GM21528 (cell line): Measurements from ENCODE around the gene CXCL9.
"Not testable (repeated sequence)": the region's sequence is repeated elsewhere in the genome, so short reads cannot be mapped to it uniquely, and the experiment has no call there.

Experiments used
- ATAC-seq: cut with Tn5 transposase; IDR thresholded peaks from one replicate; pipeline ENCODE4 v1.9.1; 2021; ENCODE audit warnings: mild to moderate bottlenecking, moderate library complexity; ENCODE audit not compliant: unreplicated experiment, low FRiP score

Gene CXCL9

GRCh38 chr4:75968084-75968483, 39.2 kb downstream of the CXCL9 start:
- ATAC-seq, result no peak

GRCh38 chr4:75963558-75963957, 43.8 kb downstream of the CXCL9 start:
- no peak for ATAC-seq

GRCh38 chr4:75962072-75962471, 45.2 kb downstream of the CXCL9 start:
- not testable (repeated sequence) for ATAC-seq

DNA sequence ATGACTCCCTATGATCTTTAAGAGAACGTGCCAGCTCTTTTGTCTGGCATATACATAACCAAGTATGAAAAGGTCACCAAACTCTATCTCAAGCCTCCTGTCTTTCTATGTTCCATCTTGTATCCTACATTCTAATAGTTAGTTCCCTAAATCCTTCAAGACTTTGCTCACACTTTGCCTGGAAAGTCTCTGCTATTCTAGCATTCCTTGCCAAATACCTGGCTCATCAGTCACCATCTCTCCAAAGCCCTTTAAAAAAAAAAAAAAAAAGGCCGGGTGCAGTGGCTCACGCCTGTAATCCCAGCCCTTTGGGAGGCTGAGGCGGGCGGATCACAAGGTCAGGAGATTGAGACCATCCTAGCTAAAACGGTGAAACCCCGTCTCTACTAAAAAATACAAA, 48.8 kb downstream of the CXCL9 start:
- not testable (repeated sequence) for ATAC-seq

GRCh38 chr4:75954811-75955210, 52.5 kb downstream of the CXCL9 start:
- ATAC-seq, result not testable (repeated sequence)

DNA sequence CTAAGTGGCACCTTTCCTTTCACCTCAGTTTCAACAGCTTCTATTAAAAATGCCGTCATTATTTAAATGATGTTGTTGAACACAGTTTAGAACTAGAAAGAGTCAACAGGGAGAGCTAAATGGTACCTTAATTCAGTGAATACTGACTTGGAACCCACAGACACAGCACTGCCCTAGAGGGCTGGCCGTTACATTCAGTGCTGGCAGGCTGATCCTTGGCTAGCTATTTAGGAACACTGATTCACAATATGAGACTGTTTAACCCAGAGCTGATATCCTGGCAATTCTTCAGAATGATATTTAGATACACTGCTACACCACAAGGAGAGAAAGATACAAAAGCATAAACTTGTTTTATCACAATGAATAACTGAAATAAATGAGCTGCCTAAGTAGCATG, 53.8 kb downstream of the CXCL9 start:
- no peak for ATAC-seq
